K562 (cell line): ENCODE data around the gene CRLF1. TPM values are rescaled to one million over a fixed set of nuclear protein-coding genes. Genes with fewer than 3 reads are reported as not detected.

Source experiments
- ARID1B ChIP-seq: fragments of 450-650 bp; IDR thresholded peaks from 2 replicates; pipeline ENCODE4 v1.6.1; 2016; ENCODE audit warnings: antibody characterized with exemption, mild to moderate bottlenecking, inconsistent platforms
- CBFA2T3 ChIP-seq: fragments of 450-650 bp; IDR thresholded peaks from 2 replicates; pipeline ENCODE4 v1.6.1; 2017
- CCAR2 ChIP-seq: fragments of 200-400 bp; formaldehyde crosslinking; IDR thresholded peaks from 2 replicates; pipeline ENCODE4 v1.6.1; 2017; ENCODE audit warnings: mild to moderate bottlenecking, low read depth, low read length
- EGR1 ChIP-seq: fragments of 450-650 bp; conservative IDR thresholded peaks from 2 replicates; pipeline ENCODE4 v1.6.1; 2017; ENCODE audit warnings: mild to moderate bottlenecking
- EP300 ChIP-seq: IDR thresholded peaks from 2 replicates; pipeline ENCODE4 v1.6.1; 2012; ENCODE audit warnings: low read length, improper control_type of control experiment
- HNRNPL ChIP-seq: fragments of 200-400 bp; formaldehyde crosslinking; IDR thresholded peaks from 2 replicates; pipeline ENCODE4 v1.6.1; 2017; ENCODE audit warnings: low read depth, mild to moderate bottlenecking, low read length
- NFYB ChIP-seq: IDR thresholded peaks from 2 replicates; pipeline ENCODE4 v1.6.1; 2011; ENCODE audit warnings: mild to moderate bottlenecking, moderate library complexity; ENCODE audit not compliant: insufficient read length; ENCODE audit errors: extremely low read depth
- NR2F6 ChIP-seq: fragments of 450-650 bp; formaldehyde crosslinking; IDR thresholded peaks from 2 replicates; pipeline ENCODE4 v1.4.0; 2020; ENCODE audit warnings: mild to moderate bottlenecking
- SMARCA4 ChIP-seq: fragments of 450-650 bp; IDR thresholded peaks from 2 replicates; pipeline ENCODE4 v1.6.1; 2016
- SMARCA5 ChIP-seq: fragments of 450-650 bp; IDR thresholded peaks from 2 replicates; pipeline ENCODE4 v1.6.1; 2016
- SRSF3 ChIP-seq: fragments of 200-400 bp; formaldehyde crosslinking; IDR thresholded peaks from 2 replicates; pipeline ENCODE4 v1.6.1; 2016; ENCODE audit warnings: mild to moderate bottlenecking, low read length, moderate library complexity; ENCODE audit not compliant: insufficient read depth
- ZNF3 ChIP-seq: fragments of 250-450 bp; sonication (Bioruptor Pico); IDR thresholded peaks from 2 replicates; pipeline ENCODE4 v1.5.0; 2021; ENCODE audit warnings: mild to moderate bottlenecking, moderate library complexity
- polyA plus RNA-seq, 8 experiments: library from polyadenylated mRNA; depleted of rRNA in 4 of 8; stranded (reverse) in 5 of 8; unstranded in 3 of 8; fragments of >200 nt; fragmentation: Nextera tagmentation in 2 of 8; fragmentation: Illumina TruSeq in 1 of 8; extraction: Ambion mirVana in 2 of 8; extraction: Trizol in 1 of 8; gene quantifications; 2 replicates each; pipeline versions ENCODE4 v1.2.1 to v1.2.3, GENCODE V29; 2011 to 2014; ENCODE audit warnings: inconsistent platforms in 1 of 8, missing spikeins in 1 of 8
- total RNA-seq, 7 experiments: library from RNA; depleted of rRNA in 6 of 7; stranded (reverse); fragments of >200 nt in 6 of 7; fragmentation: Illumina TruSeq in 2 of 7; extraction: Trizol in 2 of 7; gene quantifications; 2 replicates each; pipeline versions ENCODE4 v1.2.1 to v1.2.3, GENCODE V29; 2011 to 2021; ENCODE audit warnings: low replicate concordance in 1 of 7
- TF ChIP-seq, protein P1 (sequence below): fragments of 450-650 bp; formaldehyde crosslinking; IDR thresholded peaks from 2 replicates; pipeline ENCODE4 v1.4.0; 2022; ENCODE audit warnings: missing genetic modification characterization
- TF ChIP-seq, protein P2 (sequence below): fragments of 200-400 bp; formaldehyde crosslinking; IDR thresholded peaks from 2 replicates; pipeline ENCODE4 v1.6.1; 2017; ENCODE audit warnings: mild to moderate bottlenecking, low read depth, low read length, moderate library complexity
- TF ChIP-seq, protein P3 (sequence below): fragments of 450-650 bp; formaldehyde crosslinking; conservative IDR thresholded peaks from 2 replicates; pipeline ENCODE4 v1.4.0; 2022; ENCODE audit warnings: mild to moderate bottlenecking, missing genetic modification characterization
- TF ChIP-seq, protein P4 (sequence below): fragments of 450-650 bp; formaldehyde crosslinking; IDR thresholded peaks from 2 replicates; pipeline ENCODE4 v1.4.0; 2020; ENCODE audit warnings: mild to moderate bottlenecking
- TF ChIP-seq, protein P5 (sequence below): sonication (generic); formaldehyde crosslinking; IDR thresholded peaks from 2 replicates; pipeline ENCODE4 v1.8.1; 2023; ENCODE audit warnings: mild to moderate bottlenecking, missing genetic modification reagents
- TF ChIP-seq, protein P6 (sequence below): fragments of 250-450 bp; sonication (Bioruptor Pico); IDR thresholded peaks from 2 replicates; pipeline ENCODE4 v1.5.0; 2020; ENCODE audit warnings: mild to moderate bottlenecking
- TF ChIP-seq, protein P7 (sequence below): sonication (generic); formaldehyde crosslinking; IDR thresholded peaks from 2 replicates; pipeline ENCODE4 v1.8.0; 2022; ENCODE audit warnings: mild to moderate bottlenecking, missing genetic modification reagents

CRLF1 gene
- total and polyA plus RNA-seq, 9 of the 15 experiments (the other 6 are each of a cell fraction or from before 2014, with no cell fraction given), result 0.85 to 3.6 (median 1.7) TPM

DNA sequence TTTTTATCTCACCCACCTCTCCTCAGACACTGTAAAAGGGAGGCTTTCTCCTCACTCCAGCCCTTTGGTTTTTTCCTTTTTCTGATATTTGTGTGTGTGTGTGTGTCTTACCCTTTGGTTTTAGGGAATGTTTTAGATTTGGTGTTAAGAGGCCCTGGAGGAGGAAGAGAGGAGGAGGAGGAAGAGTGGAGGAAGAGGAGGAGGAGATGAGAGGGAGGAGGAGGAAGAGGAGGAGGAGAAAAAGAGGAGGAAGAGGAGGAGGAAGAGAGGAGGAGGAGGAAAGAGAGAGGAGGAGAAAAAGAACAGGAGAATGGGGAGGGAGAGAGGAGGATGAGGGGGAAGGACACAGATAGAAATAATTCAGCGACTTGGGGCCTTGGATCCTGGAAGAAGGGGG, 40.8 kb upstream of the CRLF1 start (continued):
- TF ChIP-seq, protein P1, sequence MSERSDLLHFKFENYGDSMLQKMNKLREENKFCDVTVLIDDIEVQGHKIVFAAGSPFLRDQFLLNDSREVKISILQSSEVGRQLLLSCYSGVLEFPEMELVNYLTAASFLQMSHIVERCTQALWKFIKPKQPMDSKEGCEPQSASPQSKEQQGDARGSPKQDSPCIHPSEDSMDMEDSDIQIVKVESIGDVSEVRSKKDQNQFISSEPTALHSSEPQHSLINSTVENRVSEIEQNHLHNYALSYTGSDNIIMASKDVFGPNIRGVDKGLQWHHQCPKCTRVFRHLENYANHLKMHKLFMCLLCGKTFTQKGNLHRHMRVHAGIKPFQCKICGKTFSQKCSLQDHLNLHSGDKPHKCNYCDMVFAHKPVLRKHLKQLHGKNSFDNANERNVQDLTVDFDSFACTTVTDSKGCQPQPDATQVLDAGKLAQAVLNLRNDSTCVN (CRISPR knock-in tag), result peak; percentile 87
- TF ChIP-seq EP300, result no peak
- 0 out of 2 replicates have a peak, but pooled peaks have one; percentile 24 for TF ChIP-seq SMARCA4
- TF ChIP-seq, protein P2, sequence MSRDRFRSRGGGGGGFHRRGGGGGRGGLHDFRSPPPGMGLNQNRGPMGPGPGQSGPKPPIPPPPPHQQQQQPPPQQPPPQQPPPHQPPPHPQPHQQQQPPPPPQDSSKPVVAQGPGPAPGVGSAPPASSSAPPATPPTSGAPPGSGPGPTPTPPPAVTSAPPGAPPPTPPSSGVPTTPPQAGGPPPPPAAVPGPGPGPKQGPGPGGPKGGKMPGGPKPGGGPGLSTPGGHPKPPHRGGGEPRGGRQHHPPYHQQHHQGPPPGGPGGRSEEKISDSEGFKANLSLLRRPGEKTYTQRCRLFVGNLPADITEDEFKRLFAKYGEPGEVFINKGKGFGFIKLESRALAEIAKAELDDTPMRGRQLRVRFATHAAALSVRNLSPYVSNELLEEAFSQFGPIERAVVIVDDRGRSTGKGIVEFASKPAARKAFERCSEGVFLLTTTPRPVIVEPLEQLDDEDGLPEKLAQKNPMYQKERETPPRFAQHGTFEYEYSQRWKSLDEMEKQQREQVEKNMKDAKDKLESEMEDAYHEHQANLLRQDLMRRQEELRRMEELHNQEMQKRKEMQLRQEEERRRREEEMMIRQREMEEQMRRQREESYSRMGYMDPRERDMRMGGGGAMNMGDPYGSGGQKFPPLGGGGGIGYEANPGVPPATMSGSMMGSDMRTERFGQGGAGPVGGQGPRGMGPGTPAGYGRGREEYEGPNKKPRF, result no peak
- TF ChIP-seq, protein P3, sequence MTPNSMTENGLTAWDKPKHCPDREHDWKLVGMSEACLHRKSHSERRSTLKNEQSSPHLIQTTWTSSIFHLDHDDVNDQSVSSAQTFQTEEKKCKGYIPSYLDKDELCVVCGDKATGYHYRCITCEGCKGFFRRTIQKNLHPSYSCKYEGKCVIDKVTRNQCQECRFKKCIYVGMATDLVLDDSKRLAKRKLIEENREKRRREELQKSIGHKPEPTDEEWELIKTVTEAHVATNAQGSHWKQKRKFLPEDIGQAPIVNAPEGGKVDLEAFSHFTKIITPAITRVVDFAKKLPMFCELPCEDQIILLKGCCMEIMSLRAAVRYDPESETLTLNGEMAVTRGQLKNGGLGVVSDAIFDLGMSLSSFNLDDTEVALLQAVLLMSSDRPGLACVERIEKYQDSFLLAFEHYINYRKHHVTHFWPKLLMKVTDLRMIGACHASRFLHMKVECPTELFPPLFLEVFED (CRISPR knock-in tag), result peak; percentile 80; the same call in 1 of the 2 replicates
- TF ChIP-seq, protein P4, sequence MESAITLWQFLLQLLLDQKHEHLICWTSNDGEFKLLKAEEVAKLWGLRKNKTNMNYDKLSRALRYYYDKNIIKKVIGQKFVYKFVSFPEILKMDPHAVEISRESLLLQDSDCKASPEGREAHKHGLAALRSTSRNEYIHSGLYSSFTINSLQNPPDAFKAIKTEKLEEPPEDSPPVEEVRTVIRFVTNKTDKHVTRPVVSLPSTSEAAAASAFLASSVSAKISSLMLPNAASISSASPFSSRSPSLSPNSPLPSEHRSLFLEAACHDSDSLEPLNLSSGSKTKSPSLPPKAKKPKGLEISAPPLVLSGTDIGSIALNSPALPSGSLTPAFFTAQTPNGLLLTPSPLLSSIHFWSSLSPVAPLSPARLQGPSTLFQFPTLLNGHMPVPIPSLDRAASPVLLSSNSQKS (CRISPR knock-in tag), result no peak
- no peak for TF ChIP-seq HNRNPL
- TF ChIP-seq SRSF3, result no peak
- TF ChIP-seq ARID1B, result peak; percentile 45; the same call in 1 of the 2 replicates
- TF ChIP-seq ZNF3 (CRISPR knock-in tag), result no peak
- TF ChIP-seq, protein P5, sequence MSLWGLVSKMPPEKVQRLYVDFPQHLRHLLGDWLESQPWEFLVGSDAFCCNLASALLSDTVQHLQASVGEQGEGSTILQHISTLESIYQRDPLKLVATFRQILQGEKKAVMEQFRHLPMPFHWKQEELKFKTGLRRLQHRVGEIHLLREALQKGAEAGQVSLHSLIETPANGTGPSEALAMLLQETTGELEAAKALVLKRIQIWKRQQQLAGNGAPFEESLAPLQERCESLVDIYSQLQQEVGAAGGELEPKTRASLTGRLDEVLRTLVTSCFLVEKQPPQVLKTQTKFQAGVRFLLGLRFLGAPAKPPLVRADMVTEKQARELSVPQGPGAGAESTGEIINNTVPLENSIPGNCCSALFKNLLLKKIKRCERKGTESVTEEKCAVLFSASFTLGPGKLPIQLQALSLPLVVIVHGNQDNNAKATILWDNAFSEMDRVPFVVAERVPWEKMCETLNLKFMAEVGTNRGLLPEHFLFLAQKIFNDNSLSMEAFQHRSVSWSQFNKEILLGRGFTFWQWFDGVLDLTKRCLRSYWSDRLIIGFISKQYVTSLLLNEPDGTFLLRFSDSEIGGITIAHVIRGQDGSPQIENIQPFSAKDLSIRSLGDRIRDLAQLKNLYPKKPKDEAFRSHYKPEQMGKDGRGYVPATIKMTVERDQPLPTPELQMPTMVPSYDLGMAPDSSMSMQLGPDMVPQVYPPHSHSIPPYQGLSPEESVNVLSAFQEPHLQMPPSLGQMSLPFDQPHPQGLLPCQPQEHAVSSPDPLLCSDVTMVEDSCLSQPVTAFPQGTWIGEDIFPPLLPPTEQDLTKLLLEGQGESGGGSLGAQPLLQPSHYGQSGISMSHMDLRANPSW, result no peak
- 0 out of 2 replicates have a peak, but pooled peaks have one; percentile 43 for TF ChIP-seq SMARCA5
- TF ChIP-seq NFYB, result no peak
- TF ChIP-seq CCAR2, result no peak
- TF ChIP-seq NR2F6, result no peak
- peak; percentile 39; the same call in 1 of the 2 replicates for TF ChIP-seq CBFA2T3
- peak; percentile 50; the same call in 1 of the 2 replicates for TF ChIP-seq EGR1
- TF ChIP-seq, protein P6, sequence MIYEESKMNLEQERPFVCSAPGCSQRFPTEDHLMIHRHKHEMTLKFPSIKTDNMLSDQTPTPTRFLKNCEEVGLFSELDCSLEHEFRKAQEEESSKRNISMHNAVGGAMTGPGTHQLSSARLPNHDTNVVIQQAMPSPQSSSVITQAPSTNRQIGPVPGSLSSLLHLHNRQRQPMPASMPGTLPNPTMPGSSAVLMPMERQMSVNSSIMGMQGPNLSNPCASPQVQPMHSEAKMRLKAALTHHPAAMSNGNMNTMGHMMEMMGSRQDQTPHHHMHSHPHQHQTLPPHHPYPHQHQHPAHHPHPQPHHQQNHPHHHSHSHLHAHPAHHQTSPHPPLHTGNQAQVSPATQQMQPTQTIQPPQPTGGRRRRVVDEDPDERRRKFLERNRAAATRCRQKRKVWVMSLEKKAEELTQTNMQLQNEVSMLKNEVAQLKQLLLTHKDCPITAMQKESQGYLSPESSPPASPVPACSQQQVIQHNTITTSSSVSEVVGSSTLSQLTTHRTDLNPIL (CRISPR knock-in tag), result no peak
- TF ChIP-seq, protein P7, sequence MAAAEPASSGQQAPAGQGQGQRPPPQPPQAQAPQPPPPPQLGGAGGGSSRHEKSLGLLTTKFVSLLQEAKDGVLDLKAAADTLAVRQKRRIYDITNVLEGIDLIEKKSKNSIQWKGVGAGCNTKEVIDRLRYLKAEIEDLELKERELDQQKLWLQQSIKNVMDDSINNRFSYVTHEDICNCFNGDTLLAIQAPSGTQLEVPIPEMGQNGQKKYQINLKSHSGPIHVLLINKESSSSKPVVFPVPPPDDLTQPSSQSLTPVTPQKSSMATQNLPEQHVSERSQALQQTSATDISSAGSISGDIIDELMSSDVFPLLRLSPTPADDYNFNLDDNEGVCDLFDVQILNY, result no peak
